ENCODE measurements around the gene MFSD8. TPM values are rescaled to one million over a fixed set of nuclear protein-coding genes. Genes with fewer than 3 reads are reported as not detected.

The MFSD8 gene
- total and polyA plus RNA-seq, 2 of the 4 experiments (the other 2 are of a cell fraction), result 8.8 to 36.7 TPM

DNA sequence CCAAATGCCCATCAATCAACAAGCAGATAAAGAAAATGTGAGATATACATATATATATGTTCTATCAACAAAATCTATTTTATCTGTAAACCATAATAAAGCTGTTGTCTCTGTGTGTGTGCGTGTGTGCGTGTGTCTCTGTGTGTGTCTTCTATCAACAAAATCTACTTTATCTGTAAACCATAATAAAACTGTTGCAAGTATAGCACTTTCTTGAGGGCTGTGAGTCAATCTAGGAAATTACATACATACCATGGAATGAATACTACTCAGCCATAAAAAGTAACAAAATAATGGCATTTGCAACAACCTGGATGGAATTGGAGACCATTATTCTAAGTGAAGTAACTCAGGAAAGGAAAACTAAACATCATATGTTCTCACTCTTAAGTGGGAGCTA is 96.8 kb downstream of the MFSD8 start:
- intact Hi-C loops (cut with micrococcal nuclease) (no loop called here), dilution Hi-C loops (cut with HindIII; ENCODE audit: low sequenced_read_pairs, unreplicated experiment) (no loop called here), in situ Hi-C loops (cut with MboI; ENCODE audit: low sequenced_read_pairs) (no loop called here)
- Histone ChIP-seq H4K20me1 (ENCODE audit: insufficient read depth, low read length) (no peaks in the 10 kb centered on the region), H2BK20ac (ENCODE audit: low read depth, low read length) (no peak overlapping the region), H3K4ac (ENCODE audit: low read depth, low read length) (no peak overlapping the region), H3K4me1 (ENCODE audit: control insufficient read depth, insufficient read depth, low read length) (peaks cover 6% of the 10 kb centered on the region), H2BK15ac (ENCODE audit: low read depth, low read length) (no peak overlapping the region), H2AFZ (replicated peaks; ENCODE audit: low read length, poor library complexity) (no peak overlapping the region), H2AK9ac (replicated peaks; ENCODE audit: low read depth, low read length, poor library complexity) (no peak overlapping the region), H2BK120ac (ENCODE audit: low read depth, low read length) (no peak overlapping the region), H3K4me3 (ENCODE audit: insufficient read depth, low read depth, low read length) (no peak overlapping the region), H3K9me1 (ENCODE audit: insufficient read depth, low read length) (no peaks in the 10 kb centered on the region), H3K27me3 (ENCODE audit: control insufficient read depth, insufficient read depth, low read length) (no peaks in the 10 kb centered on the region), H3K36me3 (ENCODE audit: control insufficient read depth, insufficient read depth, low read length) (no peaks in the 10 kb centered on the region), H4K5ac (ENCODE audit: low read depth, low read length) (no peak overlapping the region), H3K23ac (ENCODE audit: low read depth, low read length) (no peak overlapping the region), H3K56ac (ENCODE audit: extremely low read depth, insufficient read depth, low read length) (no peak overlapping the region), H4K91ac (ENCODE audit: insufficient read depth, low read depth, low read length) (no peak overlapping the region), H3K4me2 (ENCODE audit: low read depth, low read length) (no peak overlapping the region), H3K9ac (ENCODE audit: low read depth, low read length) (no peak overlapping the region), H3K79me1 (ENCODE audit: low read depth in 1 of 2, low read length in 2 of 2) (peaks cover 0 to 11% of the 10 kb centered on the region in 2 experiments; a peak in 1 of 4 replicates), H3K27ac (ENCODE audit: insufficient read depth, low read length) (no peak overlapping the region), H3K9me3 (ENCODE audit: control insufficient read depth, insufficient read depth, low read length) (no peaks in the 10 kb centered on the region), H3K14ac (replicated peaks; ENCODE audit: low read depth, low read length) (no peak overlapping the region), H2AK5ac (ENCODE audit: low read depth, low read length) (no peak overlapping the region), H4K8ac (ENCODE audit: low read depth in 2 of 2, low read length in 2 of 2) (no peak overlapping the region), H3K18ac (ENCODE audit: low read depth, low read length) (no peak overlapping the region), H2BK5ac (ENCODE audit: low read depth, low read length, poor library complexity, severe bottlenecking) (no peak overlapping the region)
- no peak for TF ChIP-seq BHLHE40 (IDR thresholded peaks at IDR 0.05; ENCODE audit: low read depth, low read length)
- no peak for TF ChIP-seq MAZ (IDR thresholded peaks at IDR 0.05; ENCODE audit: borderline replicate concordance, low read depth, low read length)
- TF ChIP-seq CHD1 (IDR thresholded peaks at IDR 0.05; ENCODE audit: low read depth, low read length), result no peak
- TF ChIP-seq, protein P1, sequence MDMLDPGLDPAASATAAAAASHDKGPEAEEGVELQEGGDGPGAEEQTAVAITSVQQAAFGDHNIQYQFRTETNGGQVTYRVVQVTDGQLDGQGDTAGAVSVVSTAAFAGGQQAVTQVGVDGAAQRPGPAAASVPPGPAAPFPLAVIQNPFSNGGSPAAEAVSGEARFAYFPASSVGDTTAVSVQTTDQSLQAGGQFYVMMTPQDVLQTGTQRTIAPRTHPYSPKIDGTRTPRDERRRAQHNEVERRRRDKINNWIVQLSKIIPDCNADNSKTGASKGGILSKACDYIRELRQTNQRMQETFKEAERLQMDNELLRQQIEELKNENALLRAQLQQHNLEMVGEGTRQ (IDR thresholded peaks at IDR 0.05; ENCODE audit: low read depth, low read length), result no peak
- TF ChIP-seq NFE2L2 (IDR thresholded peaks at IDR 0.05; ENCODE audit: low read depth, low read length), result no peak
- TF ChIP-seq RCOR1 (IDR thresholded peaks at IDR 0.05; ENCODE audit: insufficient replicate concordance, low read length), result no peak
- no peak for TF ChIP-seq CTCF (conservative IDR thresholded peaks at IDR 0.05; ENCODE audit: low read depth, low read length)
- no peak for TF ChIP-seq MXI1 (IDR thresholded peaks at IDR 0.05; ENCODE audit: borderline replicate concordance, low read depth, low read length)
- no peak for TF ChIP-seq RAD21 (IDR thresholded peaks at IDR 0.05; ENCODE audit: low read length)
- no peak for TF ChIP-seq ELK1 (IDR thresholded peaks at IDR 0.05; ENCODE audit: borderline replicate concordance, low read depth, low read length)
- no peak for TF ChIP-seq SMC3 (IDR thresholded peaks at IDR 0.05; ENCODE audit: low read depth, low read length)
- no peak for TF ChIP-seq FOS (IDR thresholded peaks at IDR 0.05; ENCODE audit: low read depth, low read length)
- POLR2A ChIA-PET (ENCODE audit: unreplicated experiment), result no interaction called here
- BruUV-seq (replicated peaks), result no TSS peak
- ATAC-seq (ENCODE audit: low read depth) (no peak), DNase-seq (peak; percentile 55)
- WGBS, 2 experiments (ENCODE audit: extremely low coverage in 2 of 2, insufficient read length in 1 of 2), result no CpG with 5 or more reads among the region's 2 CpGs
- CTCF ChIA-PET, result no interaction called here

Measured in IMR-90 (cell line).